H1 (cell line): Measurements from ENCODE around the gene AOAH. TPM values are rescaled to one million over a fixed set of nuclear protein-coding genes. Genes with fewer than 3 reads are reported as not detected.

Experiments
- CTCF ChIA-PET: fragments of 300-600 bp; sonication (Branson Sonifier 250); formaldehyde crosslinking; loops from one replicate; lab custom pipeline; 2021; ENCODE audit not compliant: partially characterized antibody; lab: Charles Lee
- POLR2A ChIA-PET: fragments of 300-600 bp; sonication (Branson Sonifier 250); formaldehyde crosslinking; loops from one replicate; lab custom pipeline; 2021; ENCODE audit warnings: inconsistent platforms; ENCODE audit not compliant: partially characterized antibody; lab: Charles Lee
- DNase-seq, 2 experiments: peaks; one replicate each; pipeline versions ENCODE4 v3.0.0 to v3.0.0-alpha.2; 2010 to 2022; ENCODE audit warnings: low spot score in 2 of 2, low read depth in 1 of 2, mixed read lengths in 1 of 2
- FAIRE-seq: peaks from 2 replicates; lab custom pipeline; 2011; peaks lifted over from hg19 to GRCh38; lab: Jason Lieb, UNC
- H2AFZ ChIP-seq: 2 replicates; pipeline ENCODE4 v1.8.1; 2012; ENCODE audit warnings: low read length, inconsistent platforms
- H2AK5ac ChIP-seq: 2 replicates; pipeline ENCODE4 v1.6.1; 2013; ENCODE audit warnings: low read depth, low read length
- H2BK120ac ChIP-seq: replicated peaks from 2 replicates; pipeline ENCODE3; 2013; ENCODE audit warnings: low read depth, low read length, inconsistent platforms
- H2BK12ac ChIP-seq: 2 replicates; pipeline ENCODE4 v1.6.1; 2013; ENCODE audit warnings: low read depth, low read length
- H2BK15ac ChIP-seq: 2 replicates; pipeline ENCODE4 v1.6.1; 2013; ENCODE audit warnings: low read length
- H2BK20ac ChIP-seq: 2 replicates; pipeline ENCODE4 v1.6.1; 2013; ENCODE audit warnings: low read length
- H2BK5ac ChIP-seq: 2 replicates; pipeline ENCODE4 v1.6.1; 2013; ENCODE audit warnings: low read depth, low read length
- H3K14ac ChIP-seq: 2 replicates; pipeline ENCODE4 v1.6.1; 2013; ENCODE audit warnings: inconsistent platforms; ENCODE audit not compliant: insufficient read length
- H3K18ac ChIP-seq: 2 replicates; pipeline ENCODE4 v1.6.1; 2013; ENCODE audit warnings: low read length; ENCODE audit errors: extremely low read depth
- H3K23ac ChIP-seq: 2 replicates; pipeline ENCODE4 v1.6.1; 2013; ENCODE audit warnings: inconsistent platforms; ENCODE audit not compliant: insufficient read length
- H3K23me2 ChIP-seq: 2 replicates; pipeline ENCODE4 v1.6.1; 2013; ENCODE audit warnings: low read depth, low read length
- H3K27ac ChIP-seq: 2 replicates; pipeline ENCODE4 v1.6.1; 2011; ENCODE audit warnings: low read depth, low read length, inconsistent platforms
- H3K27me3 ChIP-seq, 4 experiments: replicated peaks in 1 of 4; 1 replicate in 1 of 4; 2 replicates in 3 of 4; pipeline versions ENCODE4 v1.6.1 to v1.8.1; 2011 to 2013; ENCODE audit warnings: low read length in 3 of 4, mild to moderate bottlenecking in 3 of 4, inconsistent platforms in 2 of 4, mixed read lengths in 2 of 4, moderate library complexity in 1 of 4; ENCODE audit not compliant: control insufficient read depth in 3 of 4, insufficient read depth in 3 of 4; ENCODE audit errors: extremely low read depth in 1 of 4
- H3K36me3 ChIP-seq, 4 experiments: 2 replicates each; pipeline versions ENCODE4 v1.6.1 to v1.8.1; 2011 to 2013; ENCODE audit warnings: mild to moderate bottlenecking in 4 of 4, low read length in 3 of 4, moderate library complexity in 2 of 4, control low read depth in 1 of 4, inconsistent platforms in 1 of 4; ENCODE audit not compliant: insufficient read depth in 4 of 4, control insufficient read depth in 2 of 4
- H3K4ac ChIP-seq: replicated peaks from 2 replicates; pipeline ENCODE3; 2013; ENCODE audit warnings: low read length, low read depth, mixed read lengths, inconsistent platforms; ENCODE audit not compliant: insufficient read length
- H3K4me1 ChIP-seq, 4 experiments: replicated peaks in 1 of 4; 1 replicate in 1 of 4; 2 replicates in 3 of 4; pipeline versions ENCODE4 v1.6.1 to v1.8.1; 2011 to 2013; ENCODE audit warnings: low read length in 3 of 4, inconsistent platforms in 2 of 4, mixed read lengths in 1 of 4; ENCODE audit not compliant: insufficient read depth in 4 of 4, control insufficient read depth in 3 of 4
- H3K4me2 ChIP-seq, 2 experiments: 2 replicates each; pipeline versions ENCODE4 v1.6.1 to v1.8.1; 2011 to 2013; ENCODE audit warnings: low read depth in 2 of 2, low read length in 2 of 2, control low read depth in 1 of 2, inconsistent platforms in 1 of 2, mild to moderate bottlenecking in 1 of 2; ENCODE audit not compliant: insufficient read depth in 1 of 2
- H3K4me3 ChIP-seq, 4 experiments: fragments of 200-600, 300-600 bp in 1 of 4; sonication (generic), shearing (Covaris generic), sonication (Bioruptor Twin) in 1 of 4; 2 replicates each; pipeline versions ENCODE4 v1.5.1 to v1.8.1; 2011 to 2016; ENCODE audit warnings: low read length in 4 of 4, low read depth in 3 of 4, control low read depth in 2 of 4, inconsistent platforms in 2 of 4, mild to moderate bottlenecking in 2 of 4, mixed read lengths in 1 of 4, moderate library complexity in 1 of 4; ENCODE audit not compliant: insufficient read depth in 2 of 4; ENCODE audit errors: extremely low read depth in 1 of 4
- H3K56ac ChIP-seq: replicated peaks from 2 replicates; pipeline ENCODE3; 2013; ENCODE audit warnings: low read depth, mild to moderate bottlenecking, mixed read lengths, low read length, inconsistent platforms; ENCODE audit not compliant: insufficient read length
- H3K79me1 ChIP-seq: 2 replicates; pipeline ENCODE4 v1.6.1; 2013; ENCODE audit warnings: low read depth, low read length, control low read depth
- H3K79me2 ChIP-seq, 2 experiments: 2 replicates each; pipeline versions ENCODE4 v1.6.1 to v1.8.1; 2012 to 2013; ENCODE audit warnings: low read length in 2 of 2, mild to moderate bottlenecking in 2 of 2, inconsistent platforms in 1 of 2; ENCODE audit not compliant: insufficient read depth in 2 of 2, control insufficient read depth in 1 of 2
- H3K9ac ChIP-seq, 4 experiments: replicated peaks in 1 of 4; 1 replicate in 1 of 4; 2 replicates in 3 of 4; pipeline versions ENCODE4 v1.6.1 to v1.8.1; 2011 to 2013; ENCODE audit warnings: low read depth in 3 of 4, low read length in 3 of 4, control low read depth in 2 of 4, mild to moderate bottlenecking in 2 of 4, moderate library complexity in 2 of 4, inconsistent platforms in 1 of 4; ENCODE audit errors: extremely low read depth in 1 of 4
- H3K9me3 ChIP-seq, 2 experiments: 2 replicates each; pipeline versions ENCODE4 v1.6.1 to v1.8.1; 2012 to 2013; ENCODE audit warnings: mild to moderate bottlenecking in 2 of 2, moderate library complexity in 2 of 2, control low read depth in 1 of 2, inconsistent platforms in 1 of 2, low read depth in 1 of 2, low read length in 1 of 2, mixed read lengths in 1 of 2; ENCODE audit not compliant: insufficient read depth in 2 of 2
- H4K20me1 ChIP-seq, 2 experiments: replicated peaks in 1 of 2; 2 replicates each; pipeline versions ENCODE3 to v1.8.1; 2011 to 2013; ENCODE audit warnings: inconsistent platforms in 2 of 2, low read length in 2 of 2, mild to moderate bottlenecking in 1 of 2; ENCODE audit not compliant: insufficient read depth in 2 of 2, control insufficient read depth in 1 of 2
- H4K5ac ChIP-seq: 2 replicates; pipeline ENCODE4 v1.6.1; 2013; ENCODE audit warnings: low read length, low read depth, mixed read lengths, inconsistent platforms; ENCODE audit not compliant: insufficient read length
- H4K8ac ChIP-seq: 2 replicates; pipeline ENCODE4 v1.8.0; 2013; ENCODE audit warnings: mild to moderate bottlenecking, moderate library complexity, low read length, inconsistent platforms; ENCODE audit not compliant: insufficient read depth; ENCODE audit errors: extremely low read depth
- H4K91ac ChIP-seq: replicated peaks from 2 replicates; pipeline ENCODE3; 2013; ENCODE audit warnings: low read length, mixed read lengths, inconsistent platforms; ENCODE audit not compliant: insufficient read length
- CHD1 ChIP-seq: IDR thresholded peaks from 2 replicates; pipeline ENCODE4 v1.6.1; 2012; ENCODE audit warnings: low read depth, low read length, improper control_type of control experiment
- CHD2 ChIP-seq: IDR thresholded peaks from 2 replicates; pipeline ENCODE4 v1.6.1; 2012; ENCODE audit warnings: low read length, improper control_type of control experiment
- EGR1 ChIP-seq: IDR thresholded peaks from 2 replicates; pipeline ENCODE4 v1.6.1; 2011; ENCODE audit warnings: low read depth, low read length, borderline replicate concordance
- WGBS, 2 experiments: shearing (Covaris generic) in 1 of 2; methylation state at CpG; one replicate each; pipeline versions ENCODE4 v1.1.6 to v1.1.7; 2013 to 2015; ENCODE audit warnings: low lambda C conversion rate in 2 of 2, mixed read lengths in 2 of 2, inconsistent platforms in 1 of 2, low coverage in 1 of 2, missing lambda C conversion rate in 1 of 2; ENCODE audit not compliant: insufficient replicate concordance in 2 of 2, insufficient coverage in 1 of 2, insufficient read length in 1 of 2; ENCODE audit errors: extremely low coverage in 1 of 2, missing lambda C conversion rate in 1 of 2; 5-methylcytosine and 5-hydroxymethylcytosine counted together
- polyA plus RNA-seq, 7 experiments: library from polyadenylated mRNA; depleted of rRNA in 3 of 7; stranded (reverse) in 5 of 7; unstranded in 2 of 7; fragments of >200 nt in 5 of 7; fragments of 200-250 nt in 2 of 7; gene quantifications; 1 replicate in 5 of 7; 2 replicates in 1 of 7; 4 replicates in 1 of 7; pipeline versions ENCODE4 v1.2.1 to v1.2.3, GENCODE V29; 2011 to 2013; ENCODE audit warnings: missing spikeins in 2 of 7, mixed read lengths in 2 of 7
- total RNA-seq: library from RNA; stranded (reverse); fragmentation: NEBNext Ultra II Directional; extraction: Animal tissue kit (Norgen Biotek cat#: 25700); gene quantifications from 2 replicates; pipeline ENCODE4 v1.2.1, GENCODE V29; 2021

The AOAH gene
- total and polyA plus RNA-seq, 2 of the 8 experiments (the other 6 are each of a cell fraction or from before 2014, with no cell fraction given) = 0.08 TPM; not detected in 1

- Histone ChIP-seq H2AK5ac (no peak overlapping the region), H3K4me2 (no peak overlapping the region), H2BK12ac (no peak overlapping the region), H3K79me1 (no peaks in the 10 kb centered on the region), H3K14ac (no peak overlapping the region), H3K27ac (no peak overlapping the region), H3K18ac (no peak overlapping the region), H3K4me1 (no peaks in the 10 kb centered on the region), H3K4me3 (no peak overlapping the region), H3K9me3 (no peaks in the 10 kb centered on the region), H2AFZ (no peak overlapping the region), H2BK120ac (no peak overlapping the region), H2BK20ac (no peak overlapping the region), H4K5ac (no peak overlapping the region), H4K8ac (no peak overlapping the region), H4K91ac (no peak overlapping the region), H4K20me1 (no peaks in the 10 kb centered on the region), H3K27me3 (no peaks in the 10 kb centered on the region), H2BK15ac (no peak overlapping the region), H3K4ac (no peak overlapping the region), H2BK5ac (no peak overlapping the region), H3K23ac (no peak overlapping the region), H3K36me3 (no peaks in the 10 kb centered on the region), H3K56ac (no peak overlapping the region), H3K79me2 (no peaks in the 10 kb centered on the region), H3K9ac (no peak overlapping the region), H3K23me2 (no peaks in the 10 kb centered on the region; the same call in 1 of the 2 replicates)
- WGBS, 2 experiments = 84% methylated on average over 3 of the region's 3 CpGs; no CpG with 5 or more reads in 1 of the 2 experiments
- DNase-seq (no peak), FAIRE-seq (no peak)
- POLR2A ChIA-PET = interaction anchor here (1.2 kb wide), 1 partner anchor 10 kb away, joined by 3 read pairs; no protein-coding TSS in a partner anchor
- CTCF ChIA-PET = interaction anchor here (1.2 to 8.0 kb wide), 6 partner anchors 10 to 194 kb away, joined by 4 to 104 read pairs (median 10); no protein-coding TSS in a partner anchor
- TF ChIP-seq CHD1 (no peak), CHD2 (no peak), EGR1 (no peak)
These were observed 55.5 kb downstream of the AOAH start for GRCh38 chr7:36668750-36669149.
